Brain pericyte (primary cell): ENCODE data around the gene SOCS1.
"Not testable (repeated sequence)": the region's sequence is repeated elsewhere in the genome, so short reads cannot be mapped to it uniquely, and the experiment has no call there.

Experiments used
- DNase-seq: peaks from one replicate; pipeline ENCODE4 v3.0.0-alpha.2; 2012; ENCODE audit warnings: low read depth, low spot score

SOCS1 gene

DNA sequence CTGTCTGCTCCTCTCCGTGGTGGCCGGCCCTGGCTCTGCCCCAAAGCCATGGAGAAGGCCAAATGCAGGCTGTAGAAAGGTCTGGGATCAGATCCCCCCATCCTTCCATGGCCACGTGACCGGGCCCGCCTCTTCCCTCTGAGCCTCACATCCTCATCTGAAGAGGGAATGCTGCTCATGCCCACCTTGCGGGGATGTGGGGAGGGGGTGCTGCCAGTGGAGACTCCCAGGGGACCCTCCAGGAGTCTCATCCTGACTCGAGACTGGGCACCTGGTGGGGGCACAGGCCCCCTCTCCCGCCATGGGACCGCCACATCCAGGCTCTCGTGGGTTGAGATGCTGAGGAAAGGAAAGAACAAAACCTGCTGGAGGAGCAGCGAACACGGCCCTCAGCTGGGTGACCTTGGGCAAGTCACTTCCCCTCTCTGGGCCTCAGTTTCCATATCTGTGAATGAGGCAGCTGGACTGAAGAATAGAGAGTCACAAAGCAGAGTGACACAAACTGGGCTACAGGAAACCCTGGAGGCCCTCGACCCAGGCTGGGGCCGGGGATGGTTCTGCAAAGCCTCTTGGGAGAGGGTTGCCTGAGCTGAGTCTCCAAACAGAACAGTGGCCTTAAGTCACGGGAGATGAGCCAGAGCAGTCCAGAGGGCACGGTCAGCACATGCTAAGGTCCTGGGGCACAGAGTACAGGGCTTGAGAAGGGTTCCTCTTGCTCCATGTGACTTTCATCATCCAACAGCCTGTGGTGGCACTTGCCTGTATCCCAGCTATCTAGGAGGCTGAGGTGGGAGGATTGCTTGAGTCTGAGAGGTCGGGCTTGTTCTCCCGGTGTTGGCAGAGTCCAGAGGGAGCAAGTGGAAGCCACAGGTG lies 30.1 kb downstream of the SOCS1 start:
- DNase-seq = no peak

DNA sequence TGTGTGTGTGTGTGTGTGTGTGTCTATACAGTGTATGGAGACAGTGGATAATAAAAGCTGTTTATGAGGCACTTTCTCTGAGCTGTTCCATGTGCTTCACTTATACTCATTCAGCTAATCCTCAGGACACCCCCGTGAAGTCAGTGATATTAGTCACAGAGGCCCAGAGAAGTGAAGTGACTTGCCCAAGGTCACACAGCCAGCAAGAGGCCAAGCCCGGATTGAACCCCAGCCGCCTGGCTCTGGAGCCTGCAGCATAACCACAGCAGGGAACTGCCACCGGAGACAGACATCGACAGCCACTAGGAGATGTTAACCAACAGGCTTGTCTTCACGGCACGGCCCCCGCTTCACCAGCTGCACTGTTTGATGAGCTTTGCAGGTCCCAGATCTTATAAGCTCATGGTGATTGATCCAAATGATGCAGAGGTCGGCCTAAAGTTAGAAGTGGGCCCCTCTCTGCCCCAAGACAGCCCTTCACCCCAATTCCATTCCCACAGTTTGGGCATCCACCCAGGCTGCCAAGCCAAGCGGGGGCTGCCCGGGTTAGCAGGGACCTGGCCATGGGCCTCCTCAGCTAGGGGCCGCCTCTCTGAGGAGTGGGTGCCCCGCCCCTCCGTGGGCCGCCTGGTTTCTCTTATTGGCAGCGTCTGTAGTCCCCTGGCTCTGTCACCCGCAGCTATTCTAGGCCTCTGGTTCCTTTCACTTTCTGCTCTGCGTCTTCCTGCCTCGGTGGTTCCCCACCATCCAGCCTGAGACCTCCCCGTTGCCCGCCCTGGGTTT lies 30.9 kb downstream of the SOCS1 start:
- no peak for DNase-seq

DNA sequence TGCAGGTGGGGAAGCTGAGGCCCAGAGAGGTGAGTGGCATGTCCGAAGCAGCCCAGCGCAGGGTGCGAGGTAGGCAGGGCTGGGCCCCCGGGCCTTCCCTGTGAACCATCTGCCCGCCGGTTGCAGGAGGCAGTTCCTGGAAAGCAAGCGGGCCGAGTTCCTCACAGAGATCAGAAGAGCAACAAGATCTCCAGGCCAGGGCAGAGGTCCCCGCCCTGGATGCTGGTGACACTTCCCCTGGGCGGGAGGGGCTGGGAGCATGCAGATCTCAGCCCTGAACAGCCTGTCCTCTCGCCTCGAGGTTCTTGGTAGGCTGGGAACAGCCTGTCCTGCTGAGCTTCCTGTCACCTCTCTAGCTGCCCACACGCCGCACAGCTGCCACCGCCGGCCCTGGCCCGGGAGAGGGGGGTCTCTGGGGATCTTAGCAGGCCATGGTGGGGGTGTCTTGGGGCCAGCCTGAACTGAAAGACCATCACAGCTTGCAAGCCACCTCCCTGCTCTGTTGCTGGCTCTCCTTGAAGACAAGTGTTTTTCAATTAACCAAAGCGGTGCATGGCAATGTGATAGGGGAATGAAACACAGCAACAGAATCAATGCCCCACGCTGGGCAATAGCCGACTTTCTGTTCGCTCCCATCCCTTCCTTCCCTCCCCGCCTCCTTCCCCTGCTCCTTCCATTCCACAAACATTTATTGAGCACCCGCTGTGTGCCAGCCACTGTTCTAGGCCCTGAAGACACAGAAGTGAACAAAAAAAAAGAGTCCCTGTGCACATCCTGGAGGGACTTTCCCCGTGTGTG lies 31.7 kb downstream of the SOCS1 start:
- no peak for DNase-seq

DNA sequence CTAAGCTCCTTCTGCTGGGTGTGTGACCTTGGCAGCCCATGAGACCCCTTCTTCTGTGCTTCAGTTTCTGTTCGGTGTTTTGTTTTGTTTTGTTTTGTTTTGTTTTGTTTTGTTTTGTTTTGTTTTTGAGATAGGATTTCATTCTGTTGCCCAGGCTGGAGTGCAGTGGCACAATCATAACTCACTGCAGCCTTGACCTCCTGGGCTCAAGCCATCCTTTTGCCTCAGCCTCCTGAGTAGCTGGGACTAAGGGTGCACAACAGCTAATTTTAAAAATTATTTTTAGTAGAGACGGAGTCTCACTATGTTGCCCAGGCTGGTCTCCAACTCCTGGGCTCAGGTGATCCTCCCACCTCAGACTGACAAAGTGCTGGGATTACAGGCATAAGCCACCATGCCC lies 35.5 kb downstream of the SOCS1 start:
- not testable (repeated sequence) for DNase-seq

DNA sequence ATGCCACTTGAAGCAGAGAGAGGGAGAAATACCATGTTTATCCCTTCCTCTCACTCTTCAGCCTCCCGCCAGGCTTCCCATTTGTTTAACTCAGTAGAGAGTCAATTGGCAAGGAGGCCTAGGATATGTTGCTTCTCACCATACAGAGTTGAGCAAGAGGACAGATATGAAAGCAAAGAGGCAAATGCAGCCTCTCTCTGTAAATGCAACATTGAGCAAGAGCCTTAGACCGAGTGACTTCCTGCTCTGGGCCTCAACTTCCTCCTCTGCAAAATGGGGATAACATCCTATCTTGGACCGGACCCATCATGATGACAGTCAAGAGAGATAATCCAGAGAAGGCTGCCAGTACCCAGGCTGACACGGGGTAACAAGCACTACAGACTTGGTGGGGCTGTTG lies 36.8 kb downstream of the SOCS1 start:
- no peak for DNase-seq

DNA sequence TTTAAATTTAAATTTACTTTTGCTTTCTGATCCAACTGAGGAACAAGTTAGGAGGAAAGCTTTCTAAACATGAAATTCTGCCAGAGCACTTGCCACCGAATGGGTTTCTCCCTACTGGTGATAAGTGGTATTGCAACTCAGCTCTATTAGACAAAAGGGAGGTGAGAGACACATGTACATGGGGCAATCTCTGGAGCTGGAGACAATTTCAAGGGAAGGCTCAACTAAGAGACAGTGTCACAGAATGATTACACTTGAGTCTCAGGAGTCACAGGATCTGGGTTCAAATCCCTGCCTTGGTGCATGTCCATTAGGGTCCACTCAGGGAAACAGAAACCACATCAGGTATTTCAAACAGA lies 37.4 kb downstream of the SOCS1 start:
- no peak for DNase-seq

DNA sequence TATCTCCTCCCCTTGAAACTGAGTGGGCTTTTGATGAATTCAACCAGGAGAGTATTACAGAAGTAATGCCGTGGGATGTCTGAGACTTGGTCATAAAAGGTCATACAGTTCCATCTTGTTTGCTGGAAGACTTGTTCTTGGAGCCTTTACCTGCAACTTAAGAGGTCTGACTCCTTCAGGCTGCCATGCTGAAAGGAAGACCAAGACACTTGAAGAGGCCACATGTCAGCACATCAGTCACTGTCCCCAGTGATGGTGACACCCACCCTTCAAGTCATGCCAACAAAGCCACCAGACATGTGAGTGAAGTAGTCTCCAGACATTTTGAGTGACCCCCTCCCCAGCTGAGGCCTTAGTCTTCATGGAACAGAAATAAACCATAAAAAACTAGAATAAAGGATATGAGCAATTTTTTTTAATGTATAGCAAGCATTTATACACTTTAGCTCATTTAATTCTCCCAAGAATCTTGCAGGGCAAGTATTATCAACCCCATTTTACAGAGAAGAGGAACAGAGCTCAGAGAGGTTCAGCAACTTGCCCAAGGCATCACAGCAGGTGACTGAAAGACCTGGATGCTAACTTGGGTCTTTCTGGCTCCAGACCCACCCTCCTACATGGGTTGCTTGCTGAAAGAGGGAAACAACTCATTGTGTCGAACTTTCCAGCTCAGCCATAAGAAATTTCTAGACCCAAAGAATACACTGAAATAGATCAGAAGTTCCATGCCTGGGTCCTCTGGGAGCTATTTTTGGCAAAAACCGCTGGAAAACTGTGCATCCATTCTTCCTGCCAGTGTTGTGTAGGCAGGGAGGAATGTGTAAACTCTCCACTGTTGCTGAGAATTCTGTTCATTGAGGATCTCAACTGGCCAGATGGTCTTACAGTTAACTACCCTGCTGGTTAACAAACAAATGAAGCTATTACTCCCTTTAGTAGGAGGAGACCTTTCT lies 38.1 kb downstream of the SOCS1 start:
- DNase-seq = no peak

DNA sequence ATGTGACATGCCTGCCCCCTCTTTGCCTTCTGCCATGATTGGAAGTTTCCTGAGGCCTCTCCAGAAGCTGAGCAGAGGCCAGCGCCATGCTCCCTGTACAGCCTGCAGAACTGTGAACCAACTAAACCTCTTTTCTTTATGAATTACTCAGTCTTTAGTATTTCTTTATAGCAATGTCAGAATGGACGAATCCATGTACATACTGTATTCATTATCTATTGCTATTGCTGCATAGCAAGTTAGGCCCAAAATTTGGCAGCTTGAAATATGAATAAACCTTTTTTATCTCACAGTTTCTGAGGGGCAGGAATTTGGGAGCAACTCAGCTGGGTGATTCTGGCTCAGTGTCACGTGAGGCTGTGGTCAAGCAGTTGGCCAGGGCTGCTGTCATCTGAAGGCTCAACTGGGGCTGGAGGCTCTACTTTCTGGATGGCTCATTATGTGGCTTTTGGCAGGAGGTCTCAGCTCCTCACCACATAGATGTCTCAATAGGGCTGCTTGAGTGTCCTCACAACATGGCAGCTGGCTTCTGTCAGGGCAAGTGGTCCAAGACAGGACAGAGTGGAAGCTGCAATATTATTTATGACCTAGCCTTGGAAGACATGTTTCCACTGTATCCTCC lies 40.0 kb downstream of the SOCS1 start:
- no peak for DNase-seq

DNA sequence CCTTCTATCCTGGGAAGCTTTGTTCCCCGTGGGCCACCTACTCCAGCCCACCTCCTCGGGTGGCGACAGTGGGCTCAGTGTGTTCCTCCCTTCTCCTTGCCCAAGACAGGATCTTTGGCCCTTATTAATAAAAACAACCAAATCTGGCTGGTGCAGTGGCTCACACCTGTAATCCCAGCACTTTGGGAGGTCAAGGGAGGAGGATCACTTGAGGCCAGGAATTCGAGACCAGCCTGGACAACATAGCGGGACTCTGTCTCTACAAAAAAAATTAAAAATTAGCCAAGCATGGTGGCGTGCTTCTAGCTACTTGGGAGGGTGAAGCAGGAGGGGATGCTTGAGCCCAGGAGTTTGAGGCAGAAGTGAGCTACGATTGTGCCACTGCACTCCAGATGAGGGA lies 42.2 kb downstream of the SOCS1 start:
- DNase-seq = no peak

DNA sequence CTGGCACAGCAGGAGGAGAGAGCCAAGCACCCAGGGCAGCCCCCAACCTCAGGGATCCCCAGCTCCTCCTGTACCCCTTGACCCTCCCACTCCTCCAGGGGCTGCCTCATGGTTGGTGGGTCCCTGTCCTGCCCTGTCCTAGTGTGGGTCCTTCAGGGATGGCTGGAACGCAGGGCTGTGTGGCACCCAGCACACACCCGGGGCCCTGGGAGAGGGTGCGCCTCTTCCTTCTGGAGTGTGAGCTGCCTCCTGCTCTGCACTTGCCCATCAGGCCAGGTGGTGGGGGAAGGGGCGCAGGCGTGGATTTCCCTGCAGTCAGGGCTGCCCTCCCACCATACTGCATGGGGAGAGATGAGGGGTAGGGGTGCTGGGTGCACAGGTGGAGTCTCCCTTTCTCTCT lies 42.6 kb downstream of the SOCS1 start:
- no peak for DNase-seq

DNA sequence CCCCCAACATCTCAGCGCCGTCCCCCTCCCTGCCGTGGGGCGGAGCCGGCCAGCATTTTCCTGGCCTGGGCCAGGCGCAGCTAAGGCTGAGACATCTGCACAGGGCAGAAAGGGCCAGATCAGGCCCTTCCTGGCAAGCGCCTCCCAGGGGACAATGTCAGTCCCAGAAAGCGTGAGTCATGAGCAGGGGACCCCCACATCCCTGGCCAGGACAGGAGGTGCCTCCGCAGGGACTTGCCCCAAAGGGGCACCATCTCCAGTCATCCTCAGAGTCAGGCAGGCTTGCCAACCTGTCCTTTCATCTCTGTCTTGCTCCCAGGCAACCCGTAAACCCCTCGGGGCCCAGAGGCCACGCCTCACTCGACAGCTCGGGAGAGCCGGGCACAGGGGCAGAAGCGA lies 43.2 kb downstream of the SOCS1 start:
- no peak for DNase-seq

DNA sequence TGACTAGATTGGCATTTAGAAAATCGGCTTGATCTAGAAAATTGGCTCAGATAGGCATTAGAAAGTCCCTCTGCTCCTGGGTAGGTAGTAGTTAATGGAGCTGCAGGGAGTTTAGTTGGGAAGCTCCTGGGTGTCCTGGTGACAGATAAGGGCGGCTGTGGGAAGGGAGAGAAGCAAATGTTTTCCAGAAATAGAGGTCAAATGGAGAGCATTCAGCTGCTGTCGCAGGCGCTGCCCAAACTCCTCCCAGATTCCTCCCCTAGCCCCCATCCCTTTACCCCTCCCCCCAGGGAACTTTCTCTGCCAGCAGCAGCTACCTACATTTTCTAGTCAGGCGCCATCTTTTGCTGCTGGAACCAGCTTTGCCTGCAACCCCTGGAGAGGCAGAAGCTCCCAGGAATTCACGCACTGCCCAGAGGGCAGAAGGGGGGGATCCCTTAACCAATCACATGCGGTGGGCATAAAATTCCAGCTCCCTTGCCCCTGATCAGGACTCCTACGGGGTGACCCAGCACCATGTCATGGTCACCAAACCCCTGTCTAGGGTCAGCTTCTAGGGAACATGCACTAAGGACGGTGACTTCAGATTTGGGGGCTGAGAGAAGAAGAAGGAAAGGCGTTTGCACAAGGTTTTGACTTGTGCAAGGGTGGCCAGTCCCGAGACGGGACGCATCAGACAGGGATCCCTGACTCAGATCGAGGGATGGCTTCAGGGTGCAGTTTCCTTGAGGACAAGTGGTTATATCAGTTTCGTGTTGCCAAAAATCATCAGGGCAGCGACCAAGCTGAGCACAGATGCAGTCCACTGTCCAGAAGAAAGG lies 43.8 kb downstream of the SOCS1 start:
- DNase-seq = no peak

DNA sequence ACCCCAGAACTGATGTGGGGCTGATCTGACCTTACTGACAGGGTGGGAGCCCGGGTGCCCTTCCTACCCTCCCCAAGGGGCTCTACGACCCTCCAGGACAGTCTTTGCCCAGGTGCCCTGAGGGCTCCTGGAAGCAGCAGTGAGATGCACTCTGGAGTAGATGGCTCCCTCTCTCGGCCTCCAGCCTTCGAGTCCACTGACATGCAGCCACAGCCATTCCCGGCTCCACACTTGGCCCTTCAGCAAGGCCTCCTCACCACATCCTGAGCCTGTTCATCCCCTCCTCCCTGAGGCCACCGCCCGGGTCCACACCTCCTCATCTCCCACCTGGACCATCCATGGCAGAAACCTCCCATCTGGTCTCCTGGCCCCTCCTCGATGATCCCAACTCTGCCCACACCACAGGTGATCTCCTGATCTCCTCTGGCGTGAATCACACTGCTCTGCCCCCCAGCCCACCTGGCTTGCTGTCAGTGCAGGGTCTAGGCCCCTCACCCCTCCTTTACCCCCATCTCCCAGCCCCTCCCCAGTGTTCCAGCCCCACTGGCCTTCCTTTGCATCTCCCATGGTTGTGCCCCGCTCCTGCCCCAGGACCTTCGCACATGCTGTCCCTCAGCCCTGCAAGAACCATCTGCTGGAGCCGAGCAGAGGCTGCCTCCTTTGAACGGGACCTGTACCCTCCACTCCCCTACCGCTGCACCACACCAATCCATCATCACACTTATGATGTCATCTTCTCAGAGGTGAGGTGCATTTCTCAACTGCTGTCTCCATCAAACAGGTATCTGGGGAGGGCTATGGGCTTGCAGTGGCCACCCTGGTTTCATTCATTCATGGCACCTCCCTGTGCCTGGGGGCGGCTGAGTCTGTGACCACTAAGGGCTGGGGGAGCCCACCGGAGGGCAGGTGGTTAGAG lies 44.7 kb downstream of the SOCS1 start:
- no peak for DNase-seq

DNA sequence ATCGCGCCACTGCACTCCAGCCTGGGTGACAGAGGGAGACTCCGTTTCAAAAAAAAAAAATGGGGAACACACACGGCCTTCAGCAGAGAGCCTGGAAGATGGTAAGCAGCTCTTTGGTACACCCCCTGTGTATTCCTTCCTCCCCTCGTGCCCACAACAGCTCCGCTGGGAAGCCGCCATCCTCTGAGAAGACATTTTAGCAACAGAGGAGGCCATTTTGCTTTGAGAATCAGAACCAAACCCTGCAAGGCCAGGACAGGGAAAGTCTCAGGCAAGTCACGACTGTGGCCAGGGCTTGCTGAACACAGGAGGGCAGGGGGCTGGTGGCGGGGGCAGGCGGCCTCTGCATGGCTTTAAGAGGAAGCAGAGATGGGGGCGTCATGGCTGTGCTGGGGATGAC lies 45.7 kb downstream of the SOCS1 start:
- DNase-seq = no peak

DNA sequence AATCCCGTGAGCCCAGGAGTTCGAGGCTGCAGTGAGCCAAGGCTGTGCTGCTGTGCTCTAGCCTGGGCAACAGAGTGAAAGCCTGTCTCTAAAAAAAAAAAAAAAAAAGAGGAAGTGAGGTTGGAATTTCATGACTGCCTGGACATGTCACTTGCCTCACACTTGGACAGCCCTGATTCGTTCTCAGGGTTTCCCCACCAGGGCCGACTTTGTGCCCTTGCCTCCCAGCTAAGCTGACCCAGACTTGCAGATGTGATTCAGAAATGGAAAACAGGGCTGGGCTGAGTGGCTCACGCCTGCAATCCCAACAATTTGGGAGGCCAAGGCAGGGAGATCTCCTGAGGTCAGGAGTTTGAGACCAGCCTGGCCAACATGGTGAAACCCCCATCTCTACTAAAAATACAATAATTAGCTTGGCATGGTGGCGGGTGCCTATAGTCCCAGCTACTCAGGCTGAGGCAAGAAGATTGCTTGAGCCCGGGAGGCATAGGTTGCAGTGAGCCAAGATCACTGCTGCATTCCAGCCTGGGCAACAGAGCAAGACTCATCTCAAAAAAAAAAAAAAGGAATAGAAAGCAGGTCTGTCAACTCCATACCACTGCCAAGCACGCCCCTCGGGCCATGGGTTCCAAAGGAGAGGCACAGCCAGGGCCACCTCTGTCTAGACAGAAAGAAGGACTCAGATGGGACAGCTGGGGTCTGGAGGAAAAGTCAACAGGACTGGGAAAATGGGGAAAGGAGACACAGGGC lies 46.9 kb downstream of the SOCS1 start:
- no peak for DNase-seq

DNA sequence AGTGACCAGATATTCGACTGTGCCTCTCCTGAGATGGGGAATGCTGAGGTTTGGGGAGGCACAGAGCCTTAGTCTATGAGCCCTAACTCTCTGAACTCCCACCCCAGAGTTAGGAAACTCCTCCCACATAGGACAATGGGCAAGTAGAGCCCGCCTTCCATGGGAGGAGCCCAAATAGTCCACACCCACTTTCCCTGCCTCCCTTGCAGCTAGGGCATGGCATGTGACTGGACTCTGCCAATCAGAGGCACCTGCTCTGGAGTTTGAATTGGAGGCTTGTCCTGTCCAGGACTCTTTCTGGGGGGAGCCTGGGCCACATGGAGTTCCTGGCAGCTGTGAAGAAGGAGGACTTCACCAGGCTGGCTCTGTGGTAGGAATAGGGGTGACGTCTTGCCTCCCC lies 48.4 kb downstream of the SOCS1 start:
- no peak for DNase-seq

DNA sequence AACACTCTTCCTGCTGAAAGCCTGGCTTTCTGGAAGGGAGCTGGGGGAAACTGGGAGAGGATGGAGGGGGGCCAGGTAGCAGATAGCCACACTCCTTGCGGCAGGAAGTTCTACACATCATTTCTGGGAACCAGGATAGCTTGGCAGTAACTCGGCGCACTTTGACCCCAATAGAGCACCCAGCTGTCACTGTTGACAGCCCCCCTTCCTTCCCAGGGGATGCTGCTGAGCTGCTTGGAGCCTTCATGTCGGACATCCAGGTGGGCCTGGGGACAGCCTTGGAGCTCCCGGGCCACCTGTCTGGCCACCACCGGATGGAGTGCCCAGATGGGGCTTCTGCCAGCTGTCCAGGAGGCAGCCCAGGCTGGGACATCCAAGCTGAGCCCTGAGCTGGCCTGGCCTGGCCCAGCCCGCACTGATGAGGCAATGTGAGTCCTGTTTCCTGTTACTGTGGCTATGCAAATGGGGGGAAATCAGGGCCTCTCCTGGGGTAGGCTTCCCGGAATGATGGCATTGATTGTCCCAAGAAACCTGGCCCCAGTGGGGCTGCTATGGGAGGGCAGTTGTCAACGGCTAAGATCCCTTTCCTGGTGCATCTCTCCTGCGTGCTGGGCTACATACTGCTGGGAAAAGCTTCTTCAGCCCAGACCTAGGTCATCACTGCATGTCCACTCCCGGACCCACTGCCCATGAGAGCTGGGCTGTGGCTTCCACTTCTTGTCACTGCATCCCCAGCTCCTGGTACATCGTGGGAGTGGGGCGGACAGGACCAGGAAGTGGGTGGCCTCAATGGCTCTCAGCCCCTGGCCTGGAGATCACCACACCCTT lies 50.0 kb downstream of the SOCS1 start:
- DNase-seq = no peak
